Measurements from ENCODE around the gene DOCK8. TPM values are rescaled to one million over a fixed set of nuclear protein-coding genes. Genes with fewer than 3 reads are reported as not detected.

The DOCK8 gene
- total RNA-seq, 2 donors from 2014 or later, result 18.7 to 19.3 TPM

- H3K27ac ChIP-seq, result no peak overlapping the region
- no peak overlapping the region for H3K4me3 ChIP-seq
- H3K36me3 ChIP-seq, result no peaks in the 10 kb centered on the region
- H3K27me3 ChIP-seq (replicated peaks; ENCODE audit: insufficient read depth), result no peaks in the 10 kb centered on the region
- ATAC-seq (ENCODE audit: insufficient number of reproducible peaks, low FRiP score, low read depth) (no peak), DNase-seq (ENCODE audit: low spot score) (no peak)
- no peak for TF ChIP-seq CTCF (IDR thresholded peaks at IDR 0.05)
- H3K4me1 ChIP-seq (ENCODE audit: control insufficient read depth in 1 of 2, low read depth in 2 of 2), result no peaks in the 10 kb centered on the region
- no peaks in the 10 kb centered on the region for H3K9me3 ChIP-seq
Observed at GRCh38 chr9:250039-250438, 35.4 kb downstream of the DOCK8 start.

GRCh38 chr9:250625-251024 is 36.0 kb downstream of the DOCK8 start:
- Histone ChIP-seq H3K36me3 (no peaks in the 10 kb centered on the region), H3K9me3 (no peaks in the 10 kb centered on the region), H3K4me3 (no peak overlapping the region), H3K27me3 (replicated peaks; ENCODE audit: insufficient read depth) (no peaks in the 10 kb centered on the region), H3K4me1 (ENCODE audit: control insufficient read depth in 1 of 2, low read depth in 2 of 2) (no peaks in the 10 kb centered on the region), H3K27ac (no peak overlapping the region)
- ATAC-seq (ENCODE audit: insufficient number of reproducible peaks, low FRiP score, low read depth) (no peak), DNase-seq (ENCODE audit: low spot score) (no peak)
- no peak for TF ChIP-seq CTCF (IDR thresholded peaks at IDR 0.05)

- no peaks in the 10 kb centered on the region for H3K36me3 ChIP-seq
- ATAC-seq (ENCODE audit: insufficient number of reproducible peaks, low FRiP score, low read depth), result no peak
- no peak overlapping the region for H3K4me3 ChIP-seq
- no peaks in the 10 kb centered on the region for H3K4me1 ChIP-seq (ENCODE audit: control insufficient read depth in 1 of 2, low read depth in 2 of 2)
- TF ChIP-seq CTCF (IDR thresholded peaks at IDR 0.05), result no peak
- H3K27me3 ChIP-seq (replicated peaks; ENCODE audit: insufficient read depth), result no peaks in the 10 kb centered on the region
- H3K9me3 ChIP-seq, result no peaks in the 10 kb centered on the region
- no peak for DNase-seq (ENCODE audit: low spot score)
- H3K27ac ChIP-seq, result no peak overlapping the region
Observed at GRCh38 chr9:251398-251797, 36.7 kb downstream of the DOCK8 start.

- no peak for DNase-seq (ENCODE audit: low spot score)
- Histone ChIP-seq H3K4me3 (no peak overlapping the region), H3K36me3 (no peaks in the 10 kb centered on the region), H3K9me3 (no peaks in the 10 kb centered on the region), H3K27ac (no peak overlapping the region), H3K27me3 (replicated peaks; ENCODE audit: insufficient read depth) (no peaks in the 10 kb centered on the region), H3K4me1 (ENCODE audit: control insufficient read depth in 1 of 2, low read depth in 2 of 2) (no peaks in the 10 kb centered on the region)
- ATAC-seq (ENCODE audit: insufficient number of reproducible peaks, low FRiP score, low read depth), result no peak
- no peak for TF ChIP-seq CTCF (IDR thresholded peaks at IDR 0.05)
Observed at GRCh38 chr9:253539-253938, 38.9 kb downstream of the DOCK8 start.

- Histone ChIP-seq H3K36me3 (no peaks in the 10 kb centered on the region), H3K27me3 (replicated peaks; ENCODE audit: insufficient read depth) (no peaks in the 10 kb centered on the region), H3K4me3 (no peak overlapping the region), H3K4me1 (ENCODE audit: control insufficient read depth in 1 of 2, low read depth in 2 of 2) (no peaks in the 10 kb centered on the region), H3K27ac (no peak overlapping the region), H3K9me3 (no peaks in the 10 kb centered on the region)
- ATAC-seq (ENCODE audit: insufficient number of reproducible peaks, low FRiP score, low read depth), result no peak
- no peak for TF ChIP-seq CTCF (IDR thresholded peaks at IDR 0.05)
- no peak for DNase-seq (ENCODE audit: low spot score)
Observed at GRCh38 chr9:254516-254915, 39.9 kb downstream of the DOCK8 start.
